Inferior parietal cortex (tissue), 1 donor: Measurements from ENCODE around the gene DDT.
"Not testable (repeated sequence)": the region's sequence is repeated elsewhere in the genome, so short reads cannot be mapped to it uniquely, and the experiment has no call there.

ENCODE experiments used
- DNase-seq: peaks from one replicate; pipeline ENCODE4 v3.0.0-alpha.2; 2016; ENCODE audit errors: extremely low spot score

DDT gene

DNA sequence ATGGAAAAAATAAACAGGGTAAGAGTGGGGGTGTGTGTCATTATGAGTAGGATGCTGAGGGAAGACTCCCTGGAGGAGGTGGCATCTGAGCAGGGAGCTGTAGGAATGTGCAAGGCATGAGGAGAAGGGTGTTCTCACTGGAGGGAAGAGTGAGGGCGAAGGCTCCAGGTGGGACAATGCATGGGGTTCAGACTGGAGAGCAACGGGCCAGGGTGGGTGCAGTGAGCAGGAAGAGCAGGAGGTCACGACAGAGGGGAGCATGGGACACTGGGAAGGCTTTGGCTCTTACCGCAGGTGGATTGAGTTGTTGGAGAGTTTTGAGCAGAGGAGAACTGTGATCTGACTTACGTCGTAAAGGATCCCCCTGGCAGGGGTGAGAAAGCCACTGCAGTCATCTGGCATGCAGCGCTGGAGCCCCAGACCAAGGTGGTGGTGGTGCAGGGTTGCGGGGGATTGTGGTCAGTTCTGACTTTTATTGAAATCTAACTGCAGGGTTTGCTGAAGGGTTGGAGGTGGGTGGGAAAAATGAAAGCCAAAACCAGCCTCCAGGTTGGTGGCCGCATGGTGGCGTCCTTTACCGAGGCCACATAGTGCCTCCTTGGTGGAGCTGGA, 21.3 kb downstream of the DDT start:
- not testable (repeated sequence) for DNase-seq

- not testable (repeated sequence) for DNase-seq
Observed at GRCh38 chr22:23951383-23951782, 22.9 kb downstream of the DDT start.

GRCh38 chr22:23949764-23950163, 24.5 kb downstream of the DDT start:
- not testable (repeated sequence) for DNase-seq

DNA sequence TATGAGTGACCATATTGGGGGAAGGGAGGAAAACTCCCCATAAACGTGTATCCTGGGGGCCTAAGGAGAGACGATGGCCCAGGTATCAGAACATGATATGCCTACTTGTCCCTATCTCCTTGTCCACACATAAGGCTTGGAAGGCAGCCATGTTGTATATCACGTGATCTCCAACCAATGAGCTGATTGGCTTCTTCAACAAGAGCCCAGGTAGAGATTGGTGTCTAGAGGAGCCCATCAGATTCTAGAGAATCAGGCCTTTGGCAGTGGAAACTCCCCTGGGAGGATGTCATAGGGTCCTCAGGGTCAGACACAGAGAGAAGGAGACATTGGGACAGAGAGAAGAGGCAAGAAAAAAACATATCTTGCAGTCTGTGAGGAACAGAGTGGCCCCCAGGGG, 26.9 kb downstream of the DDT start:
- DNase-seq, result not testable (repeated sequence)

DNA sequence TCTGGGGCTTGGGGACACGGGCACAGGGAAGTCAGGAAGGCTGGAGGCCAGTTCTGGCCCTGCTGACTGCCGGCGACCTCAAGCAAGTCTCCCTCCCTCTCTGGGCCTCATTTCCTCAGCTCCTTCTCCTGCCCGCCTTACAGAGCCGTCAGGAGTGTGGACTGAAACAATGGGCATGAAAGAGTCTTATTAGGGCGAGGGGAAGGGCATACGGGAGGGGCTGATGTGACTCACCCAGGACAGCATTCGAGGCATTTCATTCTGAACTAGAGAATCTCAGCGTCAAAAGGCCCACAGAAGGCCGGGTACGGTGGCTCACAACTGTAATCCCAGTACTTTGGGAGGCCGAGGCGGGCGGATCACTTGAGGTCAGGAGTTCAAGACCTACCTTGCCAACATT, 34.1 kb downstream of the DDT start:
- DNase-seq, result not testable (repeated sequence)

DNA sequence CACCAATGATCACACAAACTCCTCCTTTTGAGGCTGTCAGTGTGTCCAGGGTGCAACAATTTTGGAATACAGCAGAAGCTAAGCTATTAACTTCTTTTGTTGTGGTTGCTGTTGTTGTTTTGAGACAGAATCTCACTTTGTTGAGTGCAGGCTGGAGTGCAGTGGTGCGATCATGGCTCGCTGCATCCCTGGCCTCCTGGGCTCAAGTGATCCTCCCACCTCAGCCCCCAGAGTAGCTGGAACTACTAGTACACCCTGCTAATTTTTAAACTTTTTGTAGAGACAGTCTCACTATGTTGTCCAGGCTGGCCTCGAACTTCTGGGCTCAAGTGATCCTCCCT, 35.3 kb downstream of the DDT start:
- DNase-seq, result no peak

- DNase-seq, result no peak
Observed at GRCh38 chr22:23938328-23939016, 35.8 kb downstream of the DDT start.

GRCh38 chr22:23926561-23926960, 47.7 kb downstream of the DDT start:
- no peak for DNase-seq

DNA sequence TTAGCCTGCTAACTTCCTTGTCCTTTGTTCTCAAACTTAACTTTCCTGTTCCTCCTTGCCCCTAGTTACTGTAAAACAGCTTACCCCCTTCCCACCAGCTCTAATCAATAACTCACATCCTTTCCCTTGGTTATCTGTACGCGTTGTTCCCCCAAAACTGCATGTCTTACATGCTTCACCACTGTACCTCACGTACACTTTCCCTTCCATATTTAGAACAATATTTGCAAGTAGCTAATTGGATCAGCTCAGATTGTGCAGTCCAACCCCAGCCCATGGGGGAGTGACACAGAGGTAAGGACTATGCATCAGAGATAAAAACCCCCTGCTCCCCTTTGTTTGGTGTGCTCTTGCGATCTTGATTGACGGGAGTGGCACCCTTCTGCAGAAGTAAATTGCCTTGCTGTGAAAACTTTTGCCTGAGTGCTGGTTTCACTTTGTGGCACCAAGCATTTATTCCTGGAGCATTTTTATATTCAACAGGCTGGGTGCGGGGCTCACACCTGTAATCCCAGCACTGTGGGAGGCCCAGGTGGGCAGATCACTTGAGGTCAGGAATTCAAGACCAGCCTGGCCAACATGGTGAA, 49.1 kb downstream of the DDT start:
- no peak for DNase-seq

- no peak for DNase-seq
Observed at GRCh38 chr22:23922921-23923320, 51.3 kb downstream of the DDT start.

- DNase-seq, result not testable (repeated sequence)
Observed at GRCh38 chr22:23921586-23922201, 52.5 kb downstream of the DDT start.
